Endodermal cell (in vitro differentiated cells): ENCODE results near the gene BCL2. TPM values are rescaled to one million over a fixed set of nuclear protein-coding genes. Genes with fewer than 3 reads are reported as not detected.

Experiments used
- DNase-seq: peaks from one replicate; pipeline ENCODE4 v3.0.0-alpha.2; 2017
- H3K27ac ChIP-seq: 2 replicates; pipeline ENCODE4 v1.5.1; 2013; ENCODE audit warnings: mild to moderate bottlenecking, low read depth, low read length, moderate library complexity
- H3K27me3 ChIP-seq: 2 replicates; pipeline ENCODE4 v1.6.1; 2013; ENCODE audit warnings: mild to moderate bottlenecking, low read length, moderate library complexity; ENCODE audit not compliant: insufficient read depth, control insufficient read depth, poor library complexity, severe bottlenecking
- H3K36me3 ChIP-seq: 2 replicates; pipeline ENCODE4 v1.7.0; 2013; ENCODE audit warnings: mild to moderate bottlenecking, low read length, moderate library complexity; ENCODE audit not compliant: control insufficient read depth, insufficient read depth
- H3K4me1 ChIP-seq: one replicate; pipeline ENCODE4 v1.7.0; 2013; ENCODE audit warnings: low read length; ENCODE audit not compliant: control insufficient read depth, insufficient read depth
- H3K4me3 ChIP-seq: 2 replicates; pipeline ENCODE4 v1.5.1; 2013; ENCODE audit warnings: mild to moderate bottlenecking, low read length, moderate library complexity
- H3K9ac ChIP-seq: 2 replicates; pipeline ENCODE4 v1.6.1; 2013; ENCODE audit warnings: mild to moderate bottlenecking, low read length, moderate library complexity; ENCODE audit not compliant: poor library complexity, severe bottlenecking; ENCODE audit errors: extremely low read depth
- H3K9me3 ChIP-seq: 2 replicates; pipeline ENCODE4 v1.6.1; 2013; ENCODE audit warnings: mild to moderate bottlenecking, low read length, moderate library complexity; ENCODE audit not compliant: control insufficient read depth
- H3K27ac Mint-ChIP-seq: 2 replicates; pipeline ENCODE4 v1.8.0; 2020; ENCODE audit warnings: mixed read lengths
- H3K27me3 Mint-ChIP-seq: 2 replicates; pipeline ENCODE4 v1.8.0; 2021; ENCODE audit warnings: mild to moderate bottlenecking, mixed read lengths; ENCODE audit not compliant: insufficient read depth
- H3K36me3 Mint-ChIP-seq: 2 replicates; pipeline ENCODE4 v1.8.0; 2020; ENCODE audit warnings: low read depth, mixed read lengths
- H3K4me1 Mint-ChIP-seq: 2 replicates; pipeline ENCODE4 v1.8.0; 2020; ENCODE audit warnings: mixed read lengths
- H3K4me3 Mint-ChIP-seq: 2 replicates; pipeline ENCODE4 v1.8.0; 2020; ENCODE audit warnings: mild to moderate bottlenecking, moderate library complexity, mixed read lengths
- H3K9me3 Mint-ChIP-seq: 2 replicates; pipeline ENCODE4 v1.8.0; 2020; ENCODE audit warnings: mild to moderate bottlenecking, mixed read lengths
- CTCF ChIP-seq: fragments of 200-600 bp; sonication (generic); conservative IDR thresholded peaks from 2 replicates; pipeline ENCODE4 v1.5.0; 2021; ENCODE audit warnings: antibody characterized with exemption, mild to moderate bottlenecking
- WGBS, 2 experiments: methylation state at CpG; one replicate each; pipeline versions ENCODE4 v1.1.5 to v1.1.7; 2013; ENCODE audit warnings: missing lambda C conversion rate in 2 of 2, mixed read lengths in 1 of 2; ENCODE audit not compliant: insufficient coverage in 1 of 2, insufficient read length in 1 of 2; 5-methylcytosine and 5-hydroxymethylcytosine counted together
- total RNA-seq, 2 donors: library from RNA; stranded (reverse); fragmentation: NEBNext Ultra II Directional in 1 of 2; extraction: Animal tissue kit (Norgen Biotek cat#: 25700) in 1 of 2; gene quantifications; 2 replicates in 1 of 2; 3 replicates in 1 of 2; pipeline ENCODE4 v1.2.1, GENCODE V29; 2021

Gene BCL2
- total RNA-seq, 2 donors from 2014 or later = 1.4 to 2.3 TPM

GRCh38 chr18:63218472-63218871 lies 101.1 kb downstream of the BCL2 start:
- no peaks in the 10 kb centered on the region for H3K4me1 Mint-ChIP-seq
- Histone ChIP-seq H3K4me3 (no peak overlapping the region), H3K4me1 (no peaks in the 10 kb centered on the region), H3K9me3 (no peaks in the 10 kb centered on the region), H3K9ac (no peak overlapping the region), H3K36me3 (no peaks in the 10 kb centered on the region), H3K27me3 (no peaks in the 10 kb centered on the region), H3K27ac (no peak overlapping the region)
- H3K27ac Mint-ChIP-seq = no peak overlapping the region
- no peak overlapping the region for H3K4me3 Mint-ChIP-seq
- TF ChIP-seq CTCF = no peak
- H3K27me3 Mint-ChIP-seq = no peaks in the 10 kb centered on the region
- no peaks in the 10 kb centered on the region for H3K36me3 Mint-ChIP-seq
- DNase-seq = no peak
- H3K9me3 Mint-ChIP-seq = no peaks in the 10 kb centered on the region

- no peaks in the 10 kb centered on the region for H3K9me3 Mint-ChIP-seq
- no peak overlapping the region for H3K4me3 ChIP-seq
- 85 to 87% methylated on average over 8 to 9 of the region's 9 CpGs for WGBS, 2 experiments
- no peaks in the 10 kb centered on the region for H3K36me3 ChIP-seq
- no peaks in the 10 kb centered on the region for H3K36me3 Mint-ChIP-seq
- no peaks in the 10 kb centered on the region for H3K4me1 ChIP-seq
- TF ChIP-seq CTCF = no peak
- H3K27ac Mint-ChIP-seq = no peak overlapping the region
- no peaks in the 10 kb centered on the region for H3K9me3 ChIP-seq
- H3K4me3 Mint-ChIP-seq = no peak overlapping the region
- no peak overlapping the region for H3K27ac ChIP-seq
- no peaks in the 10 kb centered on the region for H3K27me3 ChIP-seq
- no peaks in the 10 kb centered on the region for H3K27me3 Mint-ChIP-seq
- H3K9ac ChIP-seq = no peak overlapping the region
- H3K4me1 Mint-ChIP-seq = no peaks in the 10 kb centered on the region
- no peak for DNase-seq
Measured at GRCh38 chr18:63216516-63217311, 102.9 kb downstream of the BCL2 start.

- TF ChIP-seq CTCF = no peak
- H3K27ac ChIP-seq = no peak overlapping the region
Measured at GRCh38 chr18:63213936-63214671, 105.5 kb downstream of the BCL2 start.

More at GRCh38 chr18:63213936-63214671, 105.5 kb downstream of the BCL2 start:
- Histone ChIP-seq H3K4me3 (no peak overlapping the region), H3K9ac (no peak overlapping the region), H3K27me3 (no peaks in the 10 kb centered on the region), H3K4me1 (no peaks in the 10 kb centered on the region), H3K36me3 (no peaks in the 10 kb centered on the region), H3K9me3 (no peaks in the 10 kb centered on the region)
- H3K4me1 Mint-ChIP-seq = no peaks in the 10 kb centered on the region
- no peaks in the 10 kb centered on the region for H3K9me3 Mint-ChIP-seq
- H3K27me3 Mint-ChIP-seq = no peaks in the 10 kb centered on the region
- H3K27ac Mint-ChIP-seq = no peak overlapping the region
- H3K36me3 Mint-ChIP-seq = no peaks in the 10 kb centered on the region
- H3K4me3 Mint-ChIP-seq = no peak overlapping the region
- WGBS, 2 experiments = 83 to 87% methylated on average over 2 to 7 of the region's 8 CpGs
- DNase-seq = no peak
